HG03196 (cell line): Measurements from ENCODE around the gene COL6A1.
"Not testable (repeated sequence)": the region's sequence is repeated elsewhere in the genome, so short reads cannot be mapped to it uniquely, and the experiment has no call there.

Experiments used
- ATAC-seq: cut with Tn5 transposase; IDR thresholded peaks from one replicate; pipeline ENCODE4 v1.9.1; 2021; ENCODE audit not compliant: unreplicated experiment

Gene COL6A1

GRCh38 chr21:46046906-46047305 is 65.3 kb downstream of the COL6A1 start:
- ATAC-seq = not testable (repeated sequence)

DNA sequence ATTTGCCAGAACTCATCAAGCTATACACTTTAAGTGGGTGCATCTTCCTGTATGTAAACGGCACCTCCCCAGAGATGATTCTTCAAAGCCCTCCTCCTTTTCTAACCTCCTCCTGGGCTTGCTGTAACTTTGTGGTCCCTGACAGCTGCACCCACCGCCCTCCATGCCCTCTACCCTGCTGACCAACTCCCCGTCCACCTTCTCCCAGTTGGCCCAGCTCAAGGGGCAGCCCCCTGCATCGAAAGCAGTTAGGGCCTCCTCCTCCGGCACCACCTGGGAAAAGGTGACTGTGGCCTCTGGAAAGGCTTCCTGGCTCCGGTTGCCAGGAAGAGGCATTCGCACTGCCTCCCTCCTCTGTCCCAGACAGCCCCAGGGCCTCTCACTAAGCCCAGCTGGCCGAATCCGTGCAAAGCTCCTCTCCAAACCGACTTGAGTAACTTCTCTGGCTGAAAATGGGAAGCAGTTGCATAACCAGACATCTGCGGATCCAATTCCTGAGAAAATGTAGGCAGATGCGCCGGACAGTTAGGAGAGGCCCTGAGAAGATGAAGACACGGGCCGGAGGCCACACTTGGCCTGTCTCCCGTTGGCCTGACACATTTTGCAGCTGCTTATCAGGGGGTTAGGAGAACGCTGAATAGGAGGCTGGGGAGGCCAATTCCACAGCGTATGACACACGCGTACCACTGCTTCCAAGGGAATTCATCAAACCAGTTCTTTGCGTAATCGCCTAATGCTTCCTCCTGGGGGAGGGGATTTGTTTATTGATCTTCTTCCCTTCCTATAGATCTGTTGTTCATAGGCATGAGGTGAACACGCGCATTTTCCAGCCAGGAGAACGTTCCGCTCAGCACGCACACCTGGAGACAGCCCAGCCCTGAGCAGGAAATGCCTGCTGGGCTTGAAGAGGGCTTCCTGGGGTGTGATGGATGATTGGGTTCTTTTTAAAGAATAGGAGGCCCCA is 67.6 kb downstream of the COL6A1 start:
- ATAC-seq = no peak

- no peak for ATAC-seq
Observed at GRCh38 chr21:46049890-46050667, 68.5 kb downstream of the COL6A1 start.

- no peak for ATAC-seq
Observed at GRCh38 chr21:46050668-46051378, 69.3 kb downstream of the COL6A1 start.

- no peak for ATAC-seq
Observed at GRCh38 chr21:46051379-46051770, 69.8 kb downstream of the COL6A1 start.

GRCh38 chr21:46051821-46052675 is 70.5 kb downstream of the COL6A1 start:
- ATAC-seq = no peak

- ATAC-seq = no peak
Observed at GRCh38 chr21:46052703-46053651, 71.4 kb downstream of the COL6A1 start.

DNA sequence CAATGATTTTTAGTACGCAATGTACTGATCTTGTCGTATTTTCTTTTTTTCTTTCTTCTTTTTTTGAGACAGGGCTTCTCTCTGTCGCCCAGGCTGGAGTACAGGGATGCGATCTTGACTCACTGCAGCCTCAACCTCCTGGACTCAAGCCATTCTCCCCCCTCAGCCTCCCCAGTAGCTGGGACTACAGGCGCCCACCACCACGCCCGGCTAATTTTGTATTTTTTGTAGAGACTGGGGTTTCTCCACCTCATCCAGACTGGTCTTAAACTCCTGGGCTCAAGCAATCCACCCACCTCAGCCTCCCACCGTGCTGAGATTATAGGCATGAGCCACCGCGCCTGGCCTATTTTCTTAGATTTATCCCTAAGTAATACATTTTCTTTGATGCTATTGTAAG is 72.5 kb downstream of the COL6A1 start:
- ATAC-seq = no peak

DNA sequence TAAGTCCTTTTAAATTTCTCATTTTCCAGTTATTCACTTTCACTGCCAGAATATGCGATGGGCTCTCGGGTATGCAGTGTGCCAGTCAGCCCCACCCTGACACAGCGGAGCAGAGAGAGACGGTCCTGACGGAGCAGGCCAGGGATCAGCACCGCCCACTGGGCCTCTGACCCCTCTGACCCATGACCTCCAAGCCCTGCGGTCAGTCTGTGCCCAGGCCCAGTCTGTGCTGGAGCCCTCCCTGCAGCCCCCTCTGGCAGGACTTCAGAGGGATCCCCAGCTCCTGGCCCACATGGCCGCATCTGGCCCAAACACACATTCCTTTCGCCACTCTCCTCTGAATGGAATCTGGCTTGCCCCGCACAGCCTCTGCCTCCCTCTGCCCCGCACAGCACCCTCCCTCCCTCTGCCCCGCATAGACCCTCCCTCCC is 72.9 kb downstream of the COL6A1 start:
- no peak for ATAC-seq
